Smooth muscle cell of the brain vasculature (primary cell): ENCODE data around the gene KCNC3.

ENCODE experiments used
- DNase-seq: peaks from one replicate; pipeline ENCODE4 v3.0.0-alpha.2; 2012; ENCODE audit warnings: low read depth, low spot score

Gene KCNC3

DNA sequence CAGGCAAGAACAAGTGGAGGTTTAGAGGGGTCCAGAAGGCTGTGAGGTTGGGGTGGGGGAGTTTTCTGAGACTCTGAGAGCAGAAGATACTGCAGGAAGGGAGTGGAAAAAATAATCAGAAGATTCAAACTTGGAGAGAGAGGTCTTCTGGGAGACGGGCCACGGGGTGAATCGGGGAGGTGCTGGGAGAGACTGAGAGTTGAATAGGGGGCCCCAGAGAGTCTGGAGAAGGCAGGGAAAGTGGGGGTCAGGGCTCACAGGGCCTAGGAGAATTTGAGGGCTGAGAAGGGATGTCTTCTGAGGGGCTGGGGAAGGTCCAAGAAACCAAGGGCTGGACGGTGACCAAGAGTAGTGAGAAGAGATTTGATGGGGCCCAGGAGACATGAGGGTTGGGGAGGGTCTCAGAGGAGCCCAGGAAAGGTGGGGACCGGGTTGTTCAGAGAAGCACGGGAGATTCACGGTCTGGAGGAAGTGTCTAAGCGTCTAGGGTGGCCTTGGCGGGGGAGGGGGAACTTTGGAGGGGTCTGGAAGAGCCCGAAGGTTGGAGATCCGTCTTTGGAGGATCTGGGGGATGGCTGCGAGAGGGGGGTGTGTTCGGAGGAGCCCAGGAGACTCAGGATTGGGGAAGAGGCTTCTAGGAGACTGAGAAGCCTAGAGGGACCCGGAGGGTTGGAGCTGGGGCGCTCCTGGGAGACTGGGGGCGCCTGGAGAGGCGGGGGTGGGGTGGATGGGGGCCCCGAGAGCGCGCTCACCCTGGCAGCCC, 1.5 kb downstream of the KCNC3 start:
- DNase-seq, result no peak

DNA sequence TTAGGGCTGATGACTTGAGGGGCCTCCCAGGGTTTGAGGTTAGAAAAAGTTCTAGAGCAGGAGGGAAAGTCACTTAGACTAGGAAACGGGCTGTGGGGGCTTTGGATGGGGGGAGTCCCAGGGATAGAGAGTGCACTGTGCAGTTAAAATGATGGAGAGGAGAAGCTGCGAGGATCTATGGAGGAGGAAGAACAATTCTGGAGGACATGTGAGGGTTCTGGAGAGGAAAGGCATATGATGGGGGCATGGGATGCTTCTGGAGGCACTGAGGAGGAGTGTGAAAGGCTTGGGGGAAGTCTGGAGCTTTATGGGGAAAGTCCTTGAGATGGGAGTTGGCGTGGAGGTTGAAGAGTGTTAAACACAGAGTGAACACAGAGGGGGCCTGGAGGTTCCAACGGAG, 2.2 kb downstream of the KCNC3 start:
- no peak for DNase-seq

DNA sequence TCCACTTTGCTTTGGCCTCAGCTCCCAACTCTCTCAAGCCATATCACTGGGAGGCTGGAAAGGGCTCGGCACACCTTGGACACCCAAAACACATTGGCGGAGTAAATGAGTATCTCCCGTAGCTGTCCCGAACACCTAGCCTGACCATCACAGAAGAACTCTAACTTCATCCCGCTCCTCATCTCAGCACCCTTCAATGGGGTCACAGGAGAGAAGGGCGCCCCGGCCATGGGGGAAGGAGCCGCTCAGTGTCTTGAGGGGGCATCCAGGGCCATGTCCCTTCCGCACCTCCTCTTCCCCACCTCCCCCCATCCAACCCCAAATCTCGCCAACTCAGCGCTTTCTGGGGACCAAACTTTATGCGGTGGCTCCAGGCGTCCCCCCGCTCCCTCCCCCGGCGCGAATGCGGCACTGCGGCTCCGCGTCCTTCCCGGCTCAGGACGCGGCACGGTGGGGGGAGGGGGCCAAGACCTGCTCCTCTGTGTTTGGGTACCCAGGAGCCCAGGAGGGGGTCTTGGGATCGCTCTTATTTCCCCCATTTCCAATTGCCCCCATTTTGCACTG, 3.0 kb downstream of the KCNC3 start:
- DNase-seq, result no peak

DNA sequence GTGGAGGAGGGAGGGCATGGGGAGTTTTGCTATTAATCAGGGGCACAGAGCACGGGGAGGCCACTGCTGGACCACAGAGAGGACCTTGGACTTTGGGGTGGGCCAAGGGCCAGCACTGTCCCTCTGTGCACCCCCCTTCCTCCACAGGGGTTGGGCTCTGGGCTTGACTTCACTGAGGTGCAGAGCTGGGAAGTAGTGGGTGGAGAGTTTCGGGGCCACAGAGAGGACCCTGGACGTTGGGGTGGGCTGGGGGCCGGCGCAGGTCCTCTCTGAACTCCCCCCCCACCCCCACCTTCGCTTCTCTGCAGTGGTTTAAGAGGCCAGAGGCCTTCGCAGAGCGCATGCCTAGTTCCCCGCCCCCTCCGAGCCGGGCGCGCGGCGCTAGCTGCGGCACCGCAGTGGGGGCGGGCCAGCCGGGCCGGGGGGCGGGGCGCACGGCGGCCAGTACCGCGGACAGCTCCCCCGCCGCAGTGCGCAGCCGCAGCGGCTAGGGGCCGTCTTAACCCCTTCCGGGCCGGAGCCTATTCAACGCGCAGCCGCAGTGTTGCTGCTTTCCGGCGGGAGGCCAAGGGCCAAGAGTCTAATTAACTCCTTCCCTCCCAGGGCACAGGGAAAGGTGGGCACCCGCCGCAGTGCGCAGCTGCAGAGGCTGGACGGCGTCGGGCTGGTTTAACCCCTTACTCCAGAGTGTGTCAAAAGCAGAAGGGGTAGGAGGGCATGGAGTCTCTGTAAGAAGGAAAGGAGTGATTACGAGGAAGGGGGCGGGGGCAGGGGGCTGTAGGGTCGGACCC, 3.7 kb downstream of the KCNC3 start:
- DNase-seq, result no peak

DNA sequence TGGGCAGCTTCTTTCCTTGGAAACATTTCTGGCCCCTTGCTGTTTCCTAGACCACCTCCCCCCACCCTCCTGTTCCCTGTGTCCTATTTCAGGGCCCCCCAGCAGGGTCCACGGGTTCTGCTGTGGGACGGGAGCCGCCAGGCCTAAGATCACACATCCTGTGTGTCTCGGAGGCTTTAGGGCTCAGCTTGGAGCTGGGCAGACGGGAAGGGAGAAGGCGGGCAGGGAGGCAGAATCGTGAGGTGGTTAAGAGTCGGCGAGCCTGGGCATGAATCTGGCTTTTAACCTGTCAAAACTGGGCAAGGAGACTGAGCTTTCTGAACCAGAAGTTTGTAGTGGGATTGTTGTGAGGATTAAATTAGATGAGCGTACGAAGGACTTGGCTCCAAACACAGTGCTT, 4.8 kb downstream of the KCNC3 start:
- no peak for DNase-seq

DNA sequence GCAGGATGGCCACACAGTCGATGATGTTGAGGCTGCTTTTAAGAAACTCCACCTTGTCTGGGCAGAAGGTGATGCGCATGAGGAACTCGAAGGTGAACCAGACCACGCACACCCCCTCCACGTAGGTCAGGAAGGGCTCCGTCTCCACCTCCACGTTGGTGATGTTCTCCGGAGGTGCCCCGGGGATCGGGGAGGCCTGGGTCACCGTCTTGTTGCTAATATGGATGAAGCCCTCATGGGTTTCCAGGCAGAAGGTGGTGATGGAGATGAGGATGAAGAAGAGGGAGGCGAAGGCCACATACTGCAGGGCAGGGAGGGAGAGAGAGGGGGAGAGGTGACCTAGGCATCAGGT, 5.4 kb downstream of the KCNC3 start:
- no peak for DNase-seq

DNA sequence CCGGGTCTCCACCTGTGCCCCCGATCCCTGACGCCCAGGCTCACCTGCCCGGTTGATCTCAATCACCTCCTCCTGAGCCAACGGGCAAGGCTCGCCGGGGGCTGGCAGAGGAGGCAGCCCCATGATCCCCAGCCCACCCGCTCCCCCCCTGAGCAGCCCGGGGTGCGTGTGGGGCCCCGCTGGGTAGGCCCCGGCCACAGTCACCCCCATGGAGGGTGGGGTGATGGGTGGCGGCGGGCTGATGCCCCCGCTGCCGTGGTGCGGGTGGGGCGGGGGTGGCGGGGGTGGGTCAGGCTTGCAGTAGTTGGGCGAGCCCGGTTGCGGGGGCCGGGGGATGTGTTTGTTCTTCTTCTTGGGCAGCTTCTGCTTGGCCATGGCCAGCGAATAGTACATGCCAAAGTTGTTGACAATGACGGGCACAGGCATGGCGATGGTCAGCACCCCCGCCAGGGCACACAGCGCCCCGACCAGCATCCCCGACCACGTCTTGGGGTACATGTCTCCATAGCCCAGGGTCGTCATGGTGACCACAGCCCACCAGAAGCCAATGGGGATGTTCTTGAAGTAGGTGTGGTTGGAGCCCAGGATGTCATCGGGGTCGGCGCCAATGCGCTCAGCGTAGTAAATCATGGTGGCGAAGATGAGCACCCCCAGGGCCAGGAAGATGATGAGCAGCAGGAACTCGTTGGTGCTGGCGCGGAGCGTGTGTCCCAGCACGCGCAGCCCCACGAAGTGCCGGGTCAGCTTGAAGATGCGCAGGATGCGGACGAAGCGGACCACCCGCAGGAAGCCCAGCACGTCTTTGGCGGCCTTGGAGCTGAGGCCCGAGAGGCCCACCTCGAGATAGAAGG, 6.0 kb downstream of the KCNC3 start:
- DNase-seq, result no peak

DNA sequence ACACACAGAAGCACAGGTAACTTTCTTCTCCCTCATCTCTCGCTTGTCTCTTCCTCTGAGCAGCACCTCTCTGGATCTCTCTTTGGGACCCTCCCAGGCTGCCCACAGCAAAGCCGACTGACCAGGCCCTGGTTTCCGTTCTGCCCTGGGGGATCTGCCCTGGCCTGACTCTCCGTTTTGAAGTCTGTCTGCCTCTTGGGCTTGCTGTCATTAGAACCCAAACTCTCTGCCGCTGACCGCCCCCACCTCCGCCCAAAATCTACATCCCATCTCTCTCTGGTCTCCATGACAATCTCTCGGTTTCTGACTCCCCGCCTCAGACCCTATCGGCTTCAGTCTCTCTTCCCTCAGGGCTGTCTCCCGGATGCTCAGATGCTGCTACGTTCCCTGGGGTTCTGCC, 6.9 kb downstream of the KCNC3 start:
- DNase-seq, result no peak

DNA sequence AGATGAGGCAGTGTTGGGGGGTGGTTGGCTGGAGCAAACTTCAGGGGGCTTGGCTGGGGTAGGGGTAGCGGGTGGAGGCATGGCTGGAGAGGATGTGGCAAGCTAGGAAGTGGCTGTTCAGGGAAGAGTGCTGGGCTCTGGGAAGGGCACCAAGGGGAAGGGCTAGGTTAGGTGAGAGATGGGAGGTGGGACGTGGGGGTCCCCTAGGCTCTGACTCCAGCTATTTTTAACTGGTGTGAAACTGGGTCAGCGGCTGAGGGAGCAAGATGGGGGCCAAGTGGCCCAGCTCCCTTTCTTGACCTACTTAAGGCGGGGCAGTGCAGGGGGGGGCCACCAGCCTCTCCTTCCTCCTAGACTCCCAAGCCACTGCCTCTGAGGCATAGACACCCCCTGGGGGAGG, 7.3 kb downstream of the KCNC3 start:
- DNase-seq, result no peak

DNA sequence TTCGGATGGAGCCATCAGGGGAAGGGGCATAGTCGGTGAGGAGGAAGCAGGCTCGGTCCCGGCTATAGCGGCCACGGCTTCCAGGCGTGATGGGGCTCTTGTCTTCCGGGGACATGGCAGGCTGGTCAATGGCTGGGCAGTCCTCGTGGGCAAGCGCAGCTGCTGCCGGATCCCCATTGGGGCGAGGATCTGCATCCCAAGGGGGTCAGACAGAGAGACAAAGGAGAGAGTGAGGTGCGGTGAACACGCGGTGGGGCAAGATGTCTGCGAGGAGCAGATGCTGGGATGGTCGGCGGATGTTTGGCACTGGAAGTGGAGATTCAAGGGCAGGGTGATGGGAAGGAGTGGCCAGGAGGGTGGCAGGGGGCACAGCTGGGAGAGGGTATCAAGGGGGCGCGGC, 8.6 kb downstream of the KCNC3 start:
- no peak for DNase-seq

DNA sequence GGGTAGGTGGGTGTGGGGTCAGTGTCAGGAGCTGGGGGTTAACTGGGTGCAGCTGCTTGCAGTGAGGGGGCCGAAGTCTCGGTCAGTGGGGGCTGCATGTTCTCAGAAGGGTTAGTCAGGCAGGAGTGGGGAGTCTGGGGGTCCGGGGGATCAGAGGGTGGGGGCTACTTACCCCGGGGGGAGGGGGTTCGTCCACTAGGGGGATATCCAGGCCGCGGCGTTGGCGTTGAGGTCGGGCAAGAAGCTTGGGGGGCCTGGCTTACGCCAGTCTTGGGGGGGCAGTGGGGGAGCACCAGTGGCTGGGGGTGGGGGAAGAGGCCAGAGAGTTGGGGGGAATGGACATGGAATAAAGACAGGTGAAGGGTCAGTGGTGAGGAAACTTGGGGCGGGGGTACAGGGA, 9.1 kb downstream of the KCNC3 start:
- no peak for DNase-seq

DNA sequence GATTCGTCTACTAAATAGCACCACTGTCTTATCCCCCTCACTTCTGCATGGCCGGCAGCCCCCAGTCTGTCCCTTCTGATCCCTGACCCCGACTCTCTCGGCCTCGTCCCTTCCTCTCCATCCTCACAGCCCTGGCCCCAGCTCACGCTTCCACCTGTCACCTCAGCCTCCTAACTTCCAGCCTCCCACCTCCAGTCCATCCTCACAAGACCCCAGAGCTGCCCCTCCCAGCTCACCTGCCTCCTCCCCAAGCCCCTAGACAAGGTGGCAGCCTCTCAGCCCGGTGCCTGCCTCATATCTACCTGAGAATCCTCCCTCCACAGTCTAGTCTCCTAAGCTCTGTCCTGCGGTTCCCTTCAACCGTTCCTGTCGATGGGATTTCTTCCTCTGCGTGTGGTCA, 10.0 kb downstream of the KCNC3 start:
- no peak for DNase-seq

DNA sequence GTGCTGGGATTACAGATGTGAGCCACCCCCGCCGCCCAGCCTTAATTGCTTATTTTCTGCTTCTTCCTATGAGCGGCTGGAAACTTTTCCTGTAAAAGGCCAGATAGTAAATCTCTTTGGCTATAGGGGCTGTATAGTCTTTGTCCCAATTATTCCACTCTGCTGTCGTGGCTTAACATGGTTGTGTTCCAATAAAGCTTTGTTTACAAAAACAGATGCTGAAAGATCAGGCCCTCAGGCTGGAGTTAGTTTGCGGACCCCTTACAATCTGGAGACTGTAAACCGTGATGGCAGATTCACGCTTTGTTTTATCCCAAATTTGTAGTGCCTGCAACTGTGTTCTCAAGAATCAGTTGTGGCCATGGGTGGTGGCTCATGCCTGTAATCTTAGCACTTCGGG, 10.7 kb downstream of the KCNC3 start:
- DNase-seq, result no peak

DNA sequence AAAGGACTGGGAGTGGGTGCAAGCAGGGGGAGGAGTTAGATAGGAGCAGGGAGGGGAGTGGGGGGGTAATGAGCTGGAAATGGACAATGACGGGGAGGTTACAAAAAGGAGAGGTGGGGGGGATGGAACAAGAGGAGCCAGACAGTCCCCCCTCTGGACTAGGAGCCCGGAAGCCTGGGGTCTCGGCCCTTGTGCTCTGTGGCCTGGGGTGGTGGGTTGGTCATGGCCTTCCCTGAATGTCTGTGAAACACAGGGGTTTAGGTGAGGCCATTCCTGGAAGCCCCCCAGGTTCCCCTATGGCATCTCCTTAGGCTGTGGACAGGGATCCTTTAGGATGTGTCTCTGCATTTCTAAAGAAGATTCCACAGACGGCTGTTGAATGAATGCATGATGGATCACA, 12.1 kb downstream of the KCNC3 start:
- no peak for DNase-seq

DNA sequence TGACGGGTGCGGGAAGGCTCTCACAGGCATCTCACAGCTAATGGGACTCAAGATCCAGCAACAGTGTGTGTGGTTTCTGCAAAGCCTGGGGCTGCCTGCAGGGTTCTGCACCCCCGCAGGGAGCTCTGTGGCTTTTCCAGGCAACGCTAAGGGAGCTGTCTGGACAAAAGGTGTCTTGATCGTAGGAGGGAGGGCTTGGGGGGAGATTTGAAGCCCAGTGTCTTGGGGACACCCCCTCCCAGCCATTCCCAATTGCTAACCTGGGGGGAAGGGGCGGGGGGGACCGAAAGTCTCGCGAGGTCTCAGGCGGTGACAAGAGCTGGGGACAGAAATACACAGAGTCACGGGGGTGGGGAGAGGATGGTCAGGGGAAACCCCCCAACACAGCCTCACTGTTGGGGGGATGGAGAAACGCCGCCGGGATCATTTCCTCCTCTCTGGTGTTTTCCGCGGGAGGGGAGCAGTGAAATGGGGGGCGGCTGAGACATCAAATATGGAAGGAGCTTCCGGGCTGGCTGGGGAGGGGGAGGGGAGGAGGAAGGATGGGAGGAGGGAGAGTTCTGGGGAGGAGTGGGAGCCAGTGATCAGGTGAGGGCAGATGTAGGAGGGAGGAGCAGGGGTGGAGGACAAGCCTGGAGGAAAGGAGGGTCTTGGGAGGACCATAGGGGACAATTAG, 13.3 kb downstream of the KCNC3 start:
- DNase-seq, result no peak

DNA sequence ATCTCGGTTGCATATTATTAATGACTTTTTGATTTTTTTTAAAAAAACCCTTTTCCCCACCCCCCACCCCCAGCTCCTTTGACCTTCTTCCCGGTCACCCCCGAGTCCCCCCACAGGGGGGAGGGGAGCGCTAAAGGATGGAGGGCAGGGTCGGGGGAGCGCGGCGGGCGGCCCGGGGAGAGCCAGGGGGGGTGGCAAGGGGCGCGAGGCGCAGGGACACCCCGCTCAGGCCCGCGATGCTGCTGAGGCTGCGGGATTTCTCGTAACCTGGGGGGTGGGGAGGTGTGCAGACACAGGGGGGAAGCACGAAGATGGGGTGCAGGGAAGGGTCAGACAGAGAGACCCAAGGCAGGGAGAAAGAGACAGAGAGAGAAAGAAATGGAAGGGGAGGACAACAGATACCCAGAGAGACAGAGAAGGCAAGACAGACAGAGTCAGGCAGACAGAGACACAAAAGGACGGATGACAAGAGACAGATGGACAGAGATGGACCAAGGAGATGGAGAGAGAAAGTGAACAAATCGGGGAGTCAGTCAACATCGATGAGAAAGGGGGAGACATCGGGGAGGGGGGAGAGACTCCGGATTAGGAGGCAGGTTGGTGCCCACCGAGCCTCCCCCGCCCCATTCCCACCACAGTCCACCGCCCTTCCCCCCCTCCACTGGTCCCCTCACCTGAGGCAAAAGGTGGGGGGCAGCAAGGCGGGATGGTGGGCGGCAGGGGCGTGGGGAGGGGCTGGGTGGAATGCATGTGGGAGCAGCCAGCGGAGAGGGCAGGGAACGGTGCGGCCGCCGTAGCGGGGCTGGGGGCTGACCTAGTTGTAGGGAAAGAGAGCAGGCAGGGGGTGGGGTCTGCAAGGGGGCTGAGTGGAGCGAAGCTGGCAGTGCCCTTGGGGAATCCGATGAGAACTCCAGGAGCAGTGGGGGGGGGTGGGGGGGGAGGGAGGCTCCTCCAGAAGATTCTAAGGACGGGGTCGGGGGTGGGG, 14.2 kb downstream of the KCNC3 start:
- DNase-seq, result no peak

DNA sequence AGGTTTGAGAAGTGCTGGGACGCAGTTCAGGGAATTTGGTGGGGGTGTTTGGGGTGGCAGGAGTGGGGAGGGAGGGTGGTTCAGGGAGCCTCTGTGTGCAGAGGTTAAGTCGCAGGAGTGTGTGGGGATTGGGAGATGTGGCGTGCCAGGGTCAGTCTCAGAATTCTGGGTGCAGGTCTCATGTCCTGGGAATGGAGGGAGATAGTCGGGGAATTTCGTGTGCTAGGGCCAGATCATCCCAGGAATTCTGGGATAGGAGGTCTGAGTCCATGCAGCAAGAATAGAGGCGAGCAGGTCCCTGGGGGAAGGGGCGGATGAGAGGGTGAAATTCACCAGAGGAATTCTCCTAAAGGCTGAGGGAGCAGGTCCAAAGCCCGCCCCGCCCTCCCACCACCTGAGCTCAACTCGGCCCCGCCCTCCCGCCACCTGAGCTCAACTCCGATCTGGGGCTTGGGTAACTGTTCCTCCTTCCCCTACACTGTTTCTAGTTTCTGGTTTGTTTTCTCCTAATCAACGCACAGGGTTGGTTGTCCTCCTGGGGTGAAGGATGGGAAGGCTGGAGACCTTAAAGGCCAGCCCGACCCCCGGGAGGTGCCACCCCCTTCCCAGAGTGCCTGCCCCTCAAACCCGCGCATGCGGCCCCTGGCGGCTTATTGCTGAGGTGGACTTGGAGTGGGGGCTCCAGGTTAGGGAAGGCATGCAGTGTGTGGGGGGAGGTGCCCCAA, 15.2 kb downstream of the KCNC3 start:
- DNase-seq, result no peak

DNA sequence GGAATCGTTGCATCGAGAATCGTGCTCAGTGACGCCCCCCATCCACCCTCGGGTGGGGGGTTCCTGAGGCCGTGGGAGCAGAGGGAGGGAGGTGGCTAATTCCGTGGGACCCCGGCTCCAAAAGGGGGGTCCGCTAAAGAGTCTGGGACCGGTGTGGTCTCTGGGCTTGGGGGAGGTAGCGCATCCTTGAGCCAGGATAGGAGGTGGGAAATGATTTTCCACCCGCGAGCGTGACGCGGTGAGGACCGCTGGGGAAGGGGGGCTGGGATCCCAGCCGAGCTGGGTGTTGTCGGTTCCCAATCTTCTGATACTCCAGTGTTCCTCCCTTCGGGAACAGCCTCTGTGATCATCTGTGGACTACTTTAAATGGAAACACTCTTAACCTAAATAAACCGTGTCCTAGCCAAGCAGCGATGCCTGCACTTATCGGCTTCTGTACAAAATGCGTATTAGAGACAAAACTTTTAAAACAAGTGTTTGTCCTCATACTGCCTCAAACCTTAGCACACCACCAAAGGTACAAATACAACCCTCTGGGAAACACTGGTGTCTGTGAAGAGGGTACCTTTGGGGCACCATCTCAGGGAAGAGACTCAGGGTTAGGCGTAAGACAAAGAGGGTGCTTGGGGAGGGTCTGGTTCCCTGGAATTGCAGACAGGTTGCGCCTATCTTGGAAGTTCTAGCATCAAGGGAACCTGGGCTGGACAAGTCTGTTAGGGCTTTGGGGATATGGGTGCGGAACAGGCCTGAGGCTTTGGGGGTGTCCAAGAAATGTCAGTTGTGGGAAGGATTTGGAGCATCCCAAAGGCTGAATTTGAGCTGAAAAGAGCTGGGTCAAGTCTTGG, 16.0 kb downstream of the KCNC3 start:
- DNase-seq, result no peak
